AG09309 (cell line): ENCODE data around the gene G3BP2.
A peak's percentile ranks its signal among the peaks of the same experiment; 100 is the strongest.

ENCODE experiments used
- DNase-seq: peaks from one replicate; pipeline ENCODE4 v3.0.0-alpha.2; 2010; ENCODE audit warnings: low read depth
- H3K4me3 ChIP-seq: 2 replicates; pipeline ENCODE4 v1.5.1; 2011; ENCODE audit warnings: mild to moderate bottlenecking, low read depth, low read length, moderate library complexity; ENCODE audit not compliant: control insufficient read depth
- TF ChIP-seq, protein P1 (sequence below): IDR thresholded peaks from 2 replicates; pipeline ENCODE4 v1.5.1; 2011; ENCODE audit warnings: mild to moderate bottlenecking, low read depth, low read length, inconsistent platforms; ENCODE audit not compliant: insufficient read depth, control insufficient read depth; ENCODE audit errors: missing control alignments

G3BP2 gene

DNA sequence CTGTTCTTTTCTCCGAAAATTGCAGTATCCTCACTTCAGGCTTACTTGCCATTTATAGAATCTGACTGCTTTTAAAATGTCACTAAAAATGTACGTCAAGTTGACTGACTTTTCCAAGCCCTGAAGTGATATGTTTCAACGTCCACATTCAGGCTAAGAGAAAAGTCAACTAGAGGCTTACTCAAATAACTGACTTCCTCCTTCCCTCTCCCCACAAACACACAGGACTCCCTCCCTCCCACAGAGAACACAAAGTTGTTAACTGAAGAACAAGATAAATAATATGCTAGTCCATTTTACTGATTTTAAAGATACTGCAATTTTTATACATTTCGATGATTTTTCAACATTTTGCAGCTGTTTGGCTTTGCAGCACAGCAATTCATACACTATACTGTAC lies 29.1 kb downstream of the G3BP2 start:
- DNase-seq, result no peak
- TF ChIP-seq, protein P1, sequence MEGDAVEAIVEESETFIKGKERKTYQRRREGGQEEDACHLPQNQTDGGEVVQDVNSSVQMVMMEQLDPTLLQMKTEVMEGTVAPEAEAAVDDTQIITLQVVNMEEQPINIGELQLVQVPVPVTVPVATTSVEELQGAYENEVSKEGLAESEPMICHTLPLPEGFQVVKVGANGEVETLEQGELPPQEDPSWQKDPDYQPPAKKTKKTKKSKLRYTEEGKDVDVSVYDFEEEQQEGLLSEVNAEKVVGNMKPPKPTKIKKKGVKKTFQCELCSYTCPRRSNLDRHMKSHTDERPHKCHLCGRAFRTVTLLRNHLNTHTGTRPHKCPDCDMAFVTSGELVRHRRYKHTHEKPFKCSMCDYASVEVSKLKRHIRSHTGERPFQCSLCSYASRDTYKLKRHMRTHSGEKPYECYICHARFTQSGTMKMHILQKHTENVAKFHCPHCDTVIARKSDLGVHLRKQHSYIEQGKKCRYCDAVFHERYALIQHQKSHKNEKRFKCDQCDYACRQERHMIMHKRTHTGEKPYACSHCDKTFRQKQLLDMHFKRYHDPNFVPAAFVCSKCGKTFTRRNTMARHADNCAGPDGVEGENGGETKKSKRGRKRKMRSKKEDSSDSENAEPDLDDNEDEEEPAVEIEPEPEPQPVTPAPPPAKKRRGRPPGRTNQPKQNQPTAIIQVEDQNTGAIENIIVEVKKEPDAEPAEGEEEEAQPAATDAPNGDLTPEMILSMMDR, result no peak
- H3K4me3 ChIP-seq, result no peak overlapping the region

DNA sequence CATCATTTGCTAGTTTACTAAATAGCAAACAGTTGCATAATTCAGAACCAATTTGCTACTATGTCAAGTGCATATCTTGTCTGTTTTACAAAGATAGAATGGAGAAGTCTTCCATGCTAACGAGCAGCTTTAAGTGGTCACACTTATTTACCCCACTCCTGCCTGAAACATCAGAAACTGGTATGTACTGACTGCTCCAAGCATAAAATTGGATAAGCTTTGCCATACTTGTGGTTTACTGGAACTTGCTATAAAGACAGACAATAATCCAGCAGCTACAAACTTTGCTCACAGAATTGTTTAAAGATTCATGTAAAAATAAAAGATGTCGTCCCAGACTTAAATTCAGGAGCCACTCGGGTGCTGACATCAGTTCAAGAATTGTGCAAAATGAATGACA lies 29.6 kb downstream of the G3BP2 start:
- TF ChIP-seq, protein P1, result no peak

DNA sequence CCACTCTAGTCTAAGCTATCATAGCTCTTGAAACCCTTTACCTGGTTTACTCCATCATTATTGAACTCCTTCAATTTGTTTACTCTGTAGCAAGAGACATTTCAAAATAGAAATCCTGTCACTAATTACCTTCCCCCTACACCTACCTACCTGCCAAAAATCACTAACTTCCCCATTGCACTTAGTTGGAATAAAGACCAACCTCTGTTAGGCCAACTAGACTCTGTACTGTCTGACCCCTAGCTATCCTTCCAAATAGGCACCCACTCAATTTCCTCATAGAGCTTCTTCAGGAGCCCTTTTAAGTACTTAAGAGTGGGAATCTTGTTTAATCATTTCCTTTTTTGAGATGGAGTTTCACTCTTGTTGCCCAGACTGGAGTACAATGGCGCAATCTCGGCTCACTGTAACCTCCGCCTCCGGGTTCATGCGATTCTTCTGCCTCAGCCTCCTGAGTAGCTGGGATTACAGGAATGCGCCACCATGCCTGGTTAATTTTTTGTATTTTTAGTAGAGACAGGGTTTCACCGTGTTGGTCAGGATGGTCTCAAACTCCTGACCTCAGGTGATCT lies 34.0 kb downstream of the G3BP2 start:
- no peak for DNase-seq
- TF ChIP-seq, protein P1, result no peak
- no peak overlapping the region for H3K4me3 ChIP-seq

More for the DNA sequence above, 29.6 kb downstream of the G3BP2 start:
- DNase-seq, result no peak
- H3K4me3 ChIP-seq, result no peak overlapping the region

DNA sequence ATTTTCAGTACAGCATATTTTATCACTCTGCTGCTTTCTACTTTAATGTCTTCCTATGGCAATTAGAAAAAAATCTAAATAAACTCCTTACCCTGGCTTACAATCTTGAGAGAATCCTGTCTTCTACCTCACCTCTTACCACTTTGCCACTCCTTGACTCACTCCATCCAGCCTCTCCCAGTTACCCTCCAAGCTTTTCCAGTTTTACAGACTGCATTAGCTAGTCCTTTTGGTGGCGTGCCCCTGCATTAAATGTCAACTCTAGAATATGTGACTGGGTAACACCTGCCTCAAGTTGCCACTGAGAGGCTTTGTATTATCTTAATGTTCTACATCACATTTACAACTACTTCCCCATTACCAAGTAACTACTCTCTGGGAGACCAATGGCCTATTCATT lies 35.4 kb downstream of the G3BP2 start:
- DNase-seq, result no peak
- H3K4me3 ChIP-seq, result no peak overlapping the region
- TF ChIP-seq, protein P1, result no peak

DNA sequence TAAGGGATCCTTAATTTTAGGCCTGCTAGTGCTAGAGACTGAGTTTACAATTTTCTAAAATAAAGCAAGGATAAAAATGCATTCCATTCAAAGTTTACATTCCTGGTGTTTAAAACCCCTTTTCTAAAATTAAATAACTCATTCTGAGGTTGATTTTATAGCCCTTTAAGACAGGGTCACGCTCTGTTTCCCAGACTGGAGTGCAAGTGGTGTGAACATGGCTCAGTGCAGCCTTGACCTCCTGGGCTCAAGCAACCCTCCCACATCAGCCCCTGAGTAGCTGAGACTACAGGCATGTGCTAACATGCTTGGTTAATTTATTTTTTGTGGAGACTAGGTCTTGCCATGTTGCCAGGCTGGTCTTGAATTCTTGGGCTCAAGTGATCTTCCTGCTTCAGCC lies 36.0 kb downstream of the G3BP2 start:
- H3K4me3 ChIP-seq, result no peak overlapping the region
- DNase-seq, result peak; percentile 47
- TF ChIP-seq, protein P1, result no peak

DNA sequence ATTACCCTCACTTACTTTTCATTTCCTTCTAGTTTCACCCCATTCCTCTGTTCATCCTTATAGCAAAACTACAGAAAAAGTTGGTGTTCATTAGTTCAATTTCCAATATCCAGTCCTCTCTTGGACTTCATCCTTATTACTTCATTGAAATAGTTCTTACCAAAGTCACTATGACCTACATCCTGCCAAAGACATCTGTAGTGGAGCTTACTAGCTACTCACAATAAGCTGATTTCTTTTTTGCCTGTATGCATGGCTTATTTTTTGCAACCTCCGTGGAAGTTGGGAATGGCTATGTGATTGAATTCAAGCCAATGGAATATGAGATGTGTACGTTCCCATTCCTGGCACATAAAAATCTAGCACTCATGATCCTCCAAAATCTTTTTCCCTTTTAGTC lies 38.3 kb downstream of the G3BP2 start:
- TF ChIP-seq, protein P1, result peak; percentile 0
- no peak for DNase-seq
- no peak overlapping the region for H3K4me3 ChIP-seq

DNA sequence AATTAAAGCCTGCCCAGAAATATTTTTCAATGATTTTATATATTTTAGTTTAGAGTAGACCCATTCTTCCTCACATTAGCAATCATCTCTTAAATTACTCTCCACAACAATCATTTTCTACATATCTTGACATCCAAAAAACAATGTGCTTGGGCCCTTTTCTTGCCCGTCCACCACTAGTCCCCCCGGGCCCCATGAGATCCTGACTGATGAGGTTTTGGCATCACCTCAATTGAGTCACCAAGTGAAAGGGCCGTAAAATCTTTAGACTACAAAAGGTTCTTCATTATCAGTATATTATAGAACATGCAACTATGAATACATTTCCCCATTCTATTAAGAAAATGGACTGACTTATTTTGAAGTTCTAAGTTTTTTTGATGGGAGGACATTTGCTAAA lies 38.9 kb downstream of the G3BP2 start:
- H3K4me3 ChIP-seq, result no peak overlapping the region
- TF ChIP-seq, protein P1, result no peak
- no peak for DNase-seq
